Trophoblast cell (in vitro differentiated cells and primary cell): ENCODE measurements around the gene POM121L2.
A peak's percentile ranks its signal among the peaks of the same experiment; 100 is the strongest.
"Not testable (repeated sequence)": the region's sequence is repeated elsewhere in the genome, so short reads cannot be mapped to it uniquely, and the experiment has no call there.

Experiments
- DNase-seq, 2 donors: peaks; one replicate each; pipeline ENCODE4 v3.0.0-alpha.2; 2016
- H2AFZ ChIP-seq: 2 replicates; pipeline ENCODE4 v1.6.1; 2013; ENCODE audit warnings: low read length, moderate library complexity, mild to moderate bottlenecking; ENCODE audit not compliant: insufficient read depth, poor library complexity
- H2AK5ac ChIP-seq: 2 replicates; pipeline ENCODE4 v1.6.1; 2013; ENCODE audit warnings: mild to moderate bottlenecking, low read length
- H2BK120ac ChIP-seq: 2 replicates; pipeline ENCODE4 v1.6.1; 2013; ENCODE audit warnings: low read length, mild to moderate bottlenecking, moderate library complexity; ENCODE audit not compliant: insufficient read depth, poor library complexity
- H2BK12ac ChIP-seq: 2 replicates; pipeline ENCODE4 v1.6.1; 2013; ENCODE audit warnings: mild to moderate bottlenecking, low read length, moderate library complexity
- H2BK5ac ChIP-seq: 2 replicates; pipeline ENCODE4 v1.6.1; 2013; ENCODE audit warnings: low read length, low read depth, moderate library complexity, mild to moderate bottlenecking; ENCODE audit not compliant: poor library complexity
- H3K14ac ChIP-seq: 2 replicates; pipeline ENCODE4 v1.6.1; 2013; ENCODE audit warnings: mild to moderate bottlenecking, low read length
- H3K18ac ChIP-seq: 2 replicates; pipeline ENCODE4 v1.6.1; 2013; ENCODE audit warnings: mild to moderate bottlenecking, low read length
- H3K23ac ChIP-seq: 2 replicates; pipeline ENCODE4 v1.6.1; 2013; ENCODE audit warnings: low read length
- H3K27ac ChIP-seq: 2 replicates; pipeline ENCODE4 v1.5.1; 2013; ENCODE audit warnings: low read depth, mild to moderate bottlenecking, inconsistent platforms, low read length, moderate library complexity
- H3K27me3 ChIP-seq: 2 replicates; pipeline ENCODE4 v1.6.1; 2013; ENCODE audit warnings: inconsistent platforms, mild to moderate bottlenecking, low read length, moderate library complexity; ENCODE audit not compliant: insufficient read depth
- H3K36me3 ChIP-seq, 2 experiments: 1 replicate in 1 of 2; 2 replicates in 1 of 2; pipeline ENCODE4 v1.6.1; 2013; ENCODE audit warnings: low read length in 2 of 2, mild to moderate bottlenecking in 2 of 2, moderate library complexity in 1 of 2; ENCODE audit not compliant: insufficient read depth in 2 of 2, control insufficient read depth in 1 of 2
- H3K4ac ChIP-seq: 2 replicates; pipeline ENCODE4 v1.6.1; 2013; ENCODE audit warnings: low read depth, mild to moderate bottlenecking, low read length, moderate library complexity
- H3K4me1 ChIP-seq, 2 experiments: 1 replicate in 1 of 2; 2 replicates in 1 of 2; pipeline ENCODE4 v1.6.1; 2013; ENCODE audit warnings: low read length in 2 of 2, mild to moderate bottlenecking in 2 of 2, moderate library complexity in 1 of 2; ENCODE audit not compliant: insufficient read depth in 2 of 2, control insufficient read depth in 1 of 2
- H3K4me2 ChIP-seq: 2 replicates; pipeline ENCODE4 v1.6.1; 2013; ENCODE audit warnings: inconsistent platforms, mild to moderate bottlenecking, low read length, moderate library complexity
- H3K4me3 ChIP-seq: 2 replicates; pipeline ENCODE4 v1.5.1; 2013; ENCODE audit warnings: mild to moderate bottlenecking, low read depth, low read length, inconsistent platforms
- H3K79me1 ChIP-seq: one replicate; pipeline ENCODE4 v1.6.1; 2013; ENCODE audit warnings: low read length
- H3K79me2 ChIP-seq: 2 replicates; pipeline ENCODE4 v1.6.1; 2013; ENCODE audit warnings: low read length, mild to moderate bottlenecking; ENCODE audit not compliant: control insufficient read depth, insufficient read depth, poor library complexity
- H3K9ac ChIP-seq: 2 replicates; pipeline ENCODE4 v1.6.1; 2013; ENCODE audit warnings: mild to moderate bottlenecking, low read length
- H3K9me3 ChIP-seq: 2 replicates; pipeline ENCODE4 v1.6.1; 2013; ENCODE audit warnings: low read depth, mild to moderate bottlenecking, control low read depth, inconsistent platforms, low read length; ENCODE audit not compliant: insufficient read depth
- H4K12ac ChIP-seq: 2 replicates; pipeline ENCODE4 v1.6.1; 2013; ENCODE audit warnings: low read depth, mild to moderate bottlenecking, low read length, moderate library complexity
- H4K8ac ChIP-seq: 2 replicates; pipeline ENCODE4 v1.6.1; 2013; ENCODE audit warnings: low read depth, mild to moderate bottlenecking, low read length, moderate library complexity
- H4K91ac ChIP-seq: one replicate; pipeline ENCODE4 v1.6.1; 2013; ENCODE audit warnings: low read depth, mild to moderate bottlenecking, low read length, moderate library complexity
- WGBS: extraction: QIAGEN DNeasy Blood & Tissue Kit; methylation state at CpG from one replicate; pipeline ENCODE4 v1.1.7; 2013; ENCODE audit warnings: missing lambda C conversion rate; ENCODE audit not compliant: insufficient read length, insufficient coverage; ENCODE audit errors: extremely low coverage; 5-methylcytosine and 5-hydroxymethylcytosine counted together

The POM121L2 gene

DNA sequence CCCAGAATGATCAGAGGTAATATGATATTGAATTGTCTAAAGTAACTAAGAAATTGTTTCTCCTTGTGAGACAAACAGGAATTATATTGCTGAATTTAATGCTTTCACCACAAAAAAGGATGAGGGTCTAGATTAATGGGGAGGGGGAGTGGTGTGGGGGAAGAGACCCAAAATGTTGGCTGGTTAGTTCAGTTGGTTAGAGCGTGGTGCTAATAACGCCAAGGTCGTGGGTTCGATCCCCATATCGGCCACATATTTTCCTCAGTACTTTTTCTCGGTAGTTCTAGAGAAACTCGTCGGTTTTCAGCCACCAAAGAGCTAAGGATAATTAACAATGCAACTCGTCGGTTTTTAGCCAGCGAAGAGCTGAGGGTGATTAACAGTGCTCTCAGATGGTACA, 38.3 kb downstream of the POM121L2 start:
- Histone ChIP-seq H3K9me3 (no peaks in the 10 kb centered on the region), H3K23ac (no peak overlapping the region), H2AK5ac (no peak overlapping the region), H3K4ac (no peak overlapping the region), H2BK5ac (no peak overlapping the region), H2BK120ac (no peak overlapping the region), H3K4me1 (peaks cover 0 to 4% of the 10 kb centered on the region in 2 experiments), H2AFZ (no peak overlapping the region), H3K4me2 (no peak overlapping the region), H3K79me1 (no peaks in the 10 kb centered on the region), H3K14ac (no peak overlapping the region), H3K18ac (no peak overlapping the region), H3K27ac (no peak overlapping the region), H3K27me3 (no peaks in the 10 kb centered on the region), H3K36me3 (no peaks in the 10 kb centered on the region), H4K12ac (no peak overlapping the region), H3K79me2 (no peaks in the 10 kb centered on the region), H3K4me3 (no peak overlapping the region), H2BK12ac (no peak overlapping the region), H4K8ac (no peak overlapping the region), H4K91ac (no peak overlapping the region), H3K9ac (no peak overlapping the region)
- no CpG with 5 or more reads among the region's 11 CpGs for WGBS
- no peak for DNase-seq

DNA sequence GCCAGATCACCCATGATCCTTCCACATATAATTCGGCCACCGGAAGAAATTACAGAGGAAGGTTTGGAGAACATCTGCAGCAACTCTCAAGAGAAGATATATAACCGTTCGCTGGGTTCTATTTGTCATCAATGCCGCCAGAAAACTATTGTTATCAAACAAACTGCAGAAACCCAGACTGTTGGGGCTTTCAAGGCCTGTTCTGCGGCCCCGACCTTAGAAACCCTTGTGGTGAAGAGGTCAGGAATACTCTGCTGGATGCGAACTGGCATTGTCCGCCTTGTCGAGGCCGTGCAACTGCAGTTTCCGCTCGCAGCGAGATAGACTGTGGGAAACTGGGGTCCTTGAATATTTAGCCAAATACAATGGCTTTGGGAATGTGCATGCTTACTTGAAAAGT, 43.3 kb downstream of the POM121L2 start:
- no CpG with 5 or more reads among the region's 14 CpGs for WGBS
- H3K36me3 ChIP-seq, result no peaks in the 10 kb centered on the region
- no peak overlapping the region for H3K4ac ChIP-seq
- H3K27ac ChIP-seq, result no peak overlapping the region
- peaks cover 0 to 2% of the 10 kb centered on the region in 2 experiments for H3K4me1 ChIP-seq
- no peak overlapping the region for H4K91ac ChIP-seq
- no peak overlapping the region for H2BK12ac ChIP-seq
- no peak overlapping the region for H2AFZ ChIP-seq
- no peak overlapping the region for H3K18ac ChIP-seq
- no peak overlapping the region for H4K8ac ChIP-seq
- no peak overlapping the region for H2BK5ac ChIP-seq
- H2AK5ac ChIP-seq, result no peak overlapping the region
- no peaks in the 10 kb centered on the region for H3K79me2 ChIP-seq
- no peaks in the 10 kb centered on the region for H3K27me3 ChIP-seq
- DNase-seq, result no peak
- no peak overlapping the region for H3K4me2 ChIP-seq
- no peak overlapping the region for H3K23ac ChIP-seq
- H4K12ac ChIP-seq, result no peak overlapping the region
- H3K9me3 ChIP-seq, result no peaks in the 10 kb centered on the region
- no peak overlapping the region for H3K9ac ChIP-seq
- no peak overlapping the region for H3K14ac ChIP-seq
- no peak overlapping the region for H3K4me3 ChIP-seq
- H3K79me1 ChIP-seq, result no peaks in the 10 kb centered on the region
- H2BK120ac ChIP-seq, result no peak overlapping the region

DNA sequence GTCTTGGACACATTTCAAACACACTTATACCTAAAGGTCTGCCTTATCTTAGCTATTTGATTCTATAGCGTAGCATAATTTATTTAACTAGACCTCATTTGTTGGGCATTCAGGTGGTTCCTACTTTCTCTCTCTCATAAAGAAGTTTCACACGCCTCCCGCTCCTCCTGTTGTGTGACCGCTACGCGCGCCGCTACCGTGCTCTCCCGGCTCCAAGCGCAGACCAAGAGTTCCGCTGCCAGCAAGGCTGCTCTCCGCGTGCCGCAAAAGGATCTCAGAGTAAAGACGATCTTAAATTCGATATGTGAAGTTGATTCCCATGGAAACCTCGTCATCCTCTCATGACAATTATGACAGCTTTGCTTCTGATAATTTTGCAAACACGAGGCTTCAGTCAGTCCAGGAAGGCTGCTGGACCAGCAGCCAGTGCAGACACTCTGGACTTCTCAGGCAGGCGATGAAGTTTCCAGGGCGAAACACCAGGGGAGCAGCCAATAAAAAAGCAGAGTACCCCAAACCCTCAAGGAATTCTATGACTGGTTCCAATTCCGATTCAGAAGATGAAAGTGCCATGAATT, 44.1 kb downstream of the POM121L2 start:
- H2AFZ ChIP-seq, result no peak overlapping the region
- H3K14ac ChIP-seq, result no peak overlapping the region
- H3K79me2 ChIP-seq, result no peaks in the 10 kb centered on the region
- no peak overlapping the region for H3K4me3 ChIP-seq
- DNase-seq, result no peak
- WGBS, result no CpG with 5 or more reads among the region's 22 CpGs
- peak overlapping the region; percentile 50 for H3K4me2 ChIP-seq
- H3K23ac ChIP-seq, result no peak overlapping the region
- no peak overlapping the region for H3K9ac ChIP-seq
- H4K91ac ChIP-seq, result no peak overlapping the region
- no peak overlapping the region for H2BK5ac ChIP-seq
- no peak overlapping the region for H4K12ac ChIP-seq
- H4K8ac ChIP-seq, result no peak overlapping the region
- no peaks in the 10 kb centered on the region for H3K36me3 ChIP-seq
- H3K27me3 ChIP-seq, result no peaks in the 10 kb centered on the region
- H3K9me3 ChIP-seq, result no peaks in the 10 kb centered on the region
- H3K27ac ChIP-seq, result no peak overlapping the region
- H3K4ac ChIP-seq, result no peak overlapping the region
- H2BK120ac ChIP-seq, result no peak overlapping the region
- H3K18ac ChIP-seq, result no peak overlapping the region
- no peaks in the 10 kb centered on the region for H3K79me1 ChIP-seq
- H2AK5ac ChIP-seq, result no peak overlapping the region
- H2BK12ac ChIP-seq, result no peak overlapping the region
- H3K4me1 ChIP-seq, result peaks cover 0 to 2% of the 10 kb centered on the region in 2 experiments

DNA sequence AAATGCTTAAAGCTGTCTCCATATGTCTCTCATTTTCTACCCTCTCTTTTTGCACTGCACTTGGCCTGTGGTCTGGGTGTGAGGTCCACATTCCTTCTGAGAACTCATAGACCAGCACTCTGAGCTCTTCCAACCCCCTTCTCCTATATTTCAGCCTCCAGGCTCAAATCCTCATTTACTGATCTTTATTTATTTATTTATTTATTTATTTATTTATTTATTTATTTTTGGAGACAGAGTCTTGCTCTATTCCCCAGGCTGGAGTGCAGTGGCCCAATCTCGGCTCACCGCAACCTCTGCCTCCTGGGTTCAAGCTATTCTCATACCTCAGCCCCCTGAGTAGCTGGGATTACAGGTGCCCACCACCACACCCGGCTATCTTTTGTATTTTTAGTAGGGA, 45.1 kb downstream of the POM121L2 start:
- not testable (repeated sequence) for H3K4me3 ChIP-seq, H2BK5ac ChIP-seq, H3K4me2 ChIP-seq, H2BK120ac ChIP-seq, H3K23ac ChIP-seq, H3K18ac ChIP-seq, H3K79me1 ChIP-seq, H4K12ac ChIP-seq, DNase-seq, H4K8ac ChIP-seq, H3K4me1 ChIP-seq, H3K9ac ChIP-seq, H3K79me2 ChIP-seq, H3K36me3 ChIP-seq, H2AFZ ChIP-seq, H3K27ac ChIP-seq, H2BK12ac ChIP-seq, H3K4ac ChIP-seq, H4K91ac ChIP-seq, H2AK5ac ChIP-seq, H3K9me3 ChIP-seq, H3K14ac ChIP-seq, H3K27me3 ChIP-seq
- no CpG with 5 or more reads among the region's 3 CpGs for WGBS
